Keratinocyte (primary cell): ENCODE data around the gene TBC1D20.

Source experiments
- CTCF ChIP-seq, 3 experiments: IDR thresholded peaks in 1 of 3; conservative IDR thresholded peaks in 1 of 3; optimal IDR thresholded peaks in 1 of 3; 2 replicates in 2 of 3; 3 replicates in 1 of 3; pipeline versions ENCODE3 to v1.5.1; 2011; ENCODE audit warnings: low read length in 3 of 3, mild to moderate bottlenecking in 3 of 3, moderate library complexity in 2 of 3, control low read depth in 1 of 3, inconsistent platforms in 1 of 3; ENCODE audit not compliant: insufficient read depth in 2 of 3; ENCODE audit errors: extremely low read depth in 1 of 3
- EZH2 ChIP-seq: IDR thresholded peaks from one replicate; pipeline ENCODE4 v1.6.1; 2012; ENCODE audit warnings: inconsistent platforms, mild to moderate bottlenecking, low read length, moderate library complexity

GRCh38 chr20:419556-420165 is 42.7 kb downstream of the TBC1D20 start:
- TF ChIP-seq CTCF (optimal IDR thresholded peaks at IDR 0.05 in 1 of 3, IDR thresholded peaks at IDR 0.05 in 1 of 3, conservative IDR thresholded peaks at IDR 0.05 in 1 of 3; ENCODE audit: extremely low read depth in 1 of 3, insufficient read depth in 2 of 3, low read length in 3 of 3) (peak in 2 of 3 experiments; percentile 56 to 60), EZH2 (no peak)
